ENCODE measurements around the gene CPLANE2. TPM values are rescaled to one million over a fixed set of nuclear protein-coding genes. Genes with fewer than 3 reads are reported as not detected.
A peak's percentile ranks its signal among the peaks of the same experiment; 100 is the strongest.

The CPLANE2 gene
- total and polyA plus RNA-seq, 10 donors: 2.1 to 7.6 (median 5.3) TPM

GRCh38 chr1:16243215-16243610 lies 6.2 kb upstream of the CPLANE2 start:
- no peak overlapping the region for H3K4me3 ChIP-seq
- no peak for DNase-seq
- no peaks in the 10 kb centered on the region for H3K9me3 ChIP-seq
- H3K27ac ChIP-seq: no peak overlapping the region
- intact Hi-C loops (cut with DNase I; ENCODE audit: low total_unique reads): loop anchor here (10.0 kb wide), 1 partner anchor 112 kb away; the partner anchor contains the start of gene FBXO42
- peaks cover 0 to 21% (median 6%) of the 10 kb centered on the region in 6 donors for H3K4me1 ChIP-seq
- no peak for TF ChIP-seq CTCF (IDR thresholded peaks at IDR 0.05 in 8 of 11, conservative IDR thresholded peaks at IDR 0.05 in 3 of 11)
- no peak for TF ChIP-seq POLR2A (IDR thresholded peaks at IDR 0.05)
- TF ChIP-seq POLR2AphosphoS5 (IDR thresholded peaks at IDR 0.05): no peak
- no peaks in the 10 kb centered on the region for H3K27me3 ChIP-seq (replicated peaks in 1 of 7)
- 82 to 89% (median 84%) methylated on average over 8 of the region's 8 CpGs for WGBS, 5 donors
- H3K36me3 ChIP-seq: peaks cover 0 to 32% (median 0%) of the 10 kb centered on the region in 6 donors

GRCh38 chr1:16242556-16243214 lies 5.7 kb upstream of the CPLANE2 start:
- intact Hi-C loops (cut with DNase I; ENCODE audit: low total_unique reads): loop anchor here (10.0 kb wide), 1 partner anchor 112 kb away; the partner anchor contains the start of gene FBXO42
- no peak overlapping the region for H3K4me3 ChIP-seq
- no peaks in the 10 kb centered on the region for H3K9me3 ChIP-seq
- H3K4me1 ChIP-seq: peaks cover 0 to 20% (median 8%) of the 10 kb centered on the region in 6 donors
- H3K27ac ChIP-seq: no peak overlapping the region
- DNase-seq: no peak
- H3K27me3 ChIP-seq (replicated peaks in 1 of 7): no peaks in the 10 kb centered on the region
- TF ChIP-seq CTCF (IDR thresholded peaks at IDR 0.05 in 8 of 11, conservative IDR thresholded peaks at IDR 0.05 in 3 of 11) (no peak), POLR2A (IDR thresholded peaks at IDR 0.05) (no peak), POLR2AphosphoS5 (IDR thresholded peaks at IDR 0.05) (peak in 1 of 3 donors; percentile 42)
- WGBS, 5 donors: 87 to 95% (median 89%) methylated on average over 10 to 17 of the region's 17 CpGs
- H3K36me3 ChIP-seq: peaks cover 0 to 27% (median 0%) of the 10 kb centered on the region in 6 donors

GRCh38 chr1:16241221-16241708 lies 4.3 kb upstream of the CPLANE2 start:
- DNase-seq: no peak
- H3K36me3 ChIP-seq: peaks cover 0 to 13% (median 0%) of the 10 kb centered on the region in 6 donors
- intact Hi-C loops (cut with DNase I; ENCODE audit: low total_unique reads): loop anchor here (10.0 kb wide), 1 partner anchor 114 kb away; the partner anchor contains the start of gene FBXO42
- WGBS, 5 donors: 82 to 86% (median 83%) methylated on average over 10 of the region's 10 CpGs
- H3K27ac ChIP-seq: no peak overlapping the region
- H3K9me3 ChIP-seq: no peaks in the 10 kb centered on the region
- TF ChIP-seq POLR2A (IDR thresholded peaks at IDR 0.05) (no peak), CTCF (IDR thresholded peaks at IDR 0.05 in 8 of 11, conservative IDR thresholded peaks at IDR 0.05 in 3 of 11) (no peak), POLR2AphosphoS5 (IDR thresholded peaks at IDR 0.05) (peak in 1 of 3 donors; percentile 27)
- no peak overlapping the region for H3K4me3 ChIP-seq
- peaks cover 9 to 29% (median 16%) of the 10 kb centered on the region in 6 donors for H3K4me1 ChIP-seq
- H3K27me3 ChIP-seq (replicated peaks in 1 of 7): no peaks in the 10 kb centered on the region

GRCh38 chr1:16239972-16240491 lies 3.0 kb upstream of the CPLANE2 start:
- no peak for DNase-seq
- Histone ChIP-seq H3K4me3 (no peak overlapping the region), H3K36me3 (peaks cover 0 to under 1% (median 0%) of the 10 kb centered on the region in 6 donors), H3K9me3 (no peaks in the 10 kb centered on the region), H3K27me3 (replicated peaks in 1 of 7) (no peaks in the 10 kb centered on the region), H3K27ac (no peak overlapping the region), H3K4me1 (peaks cover 13 to 41% (median 22%) of the 10 kb centered on the region in 6 donors)
- TF ChIP-seq CTCF (IDR thresholded peaks at IDR 0.05 in 8 of 11, conservative IDR thresholded peaks at IDR 0.05 in 3 of 11) (no peak), POLR2AphosphoS5 (IDR thresholded peaks at IDR 0.05) (no peak), POLR2A (IDR thresholded peaks at IDR 0.05) (no peak)
- intact Hi-C loops (cut with DNase I; ENCODE audit: low total_unique reads): loop anchor here (10.0 kb wide), 1 partner anchor 115 kb away; the partner anchor contains the start of gene FBXO42
- WGBS, 5 donors: 76 to 89% (median 88%) methylated on average over 2 of the region's 2 CpGs

Data from spleen (tissue), 11 donors.